NCI-H2029 treated with DMSO at 0.1 percent for 48 hours (cell line): ENCODE results near the gene GDPD4.
A peak's percentile ranks its signal among the peaks of the same experiment; 100 is the strongest.

Experiments used
- DNase-seq: peaks from one replicate; lab custom pipeline; 2025; lab: John Stamatoyannopoulos, UW

Gene GDPD4

GRCh38 chr11:77294040-77294439 is 7.4 kb downstream of the GDPD4 start:
- no peak for DNase-seq

- no peak for DNase-seq
These were observed 11.7 kb downstream of the GDPD4 start for GRCh38 chr11:77289737-77290136.

GRCh38 chr11:77287615-77288273 is 13.7 kb downstream of the GDPD4 start:
- DNase-seq = no peak

GRCh38 chr11:77287136-77287535 is 14.3 kb downstream of the GDPD4 start:
- no peak for DNase-seq

- DNase-seq = no peak
These were observed 16.7 kb downstream of the GDPD4 start for GRCh38 chr11:77284476-77285468.

GRCh38 chr11:77283101-77283500 is 18.4 kb downstream of the GDPD4 start:
- no peak for DNase-seq

- no peak for DNase-seq
These were observed 22.6 kb downstream of the GDPD4 start for GRCh38 chr11:77278595-77279506.

- no peak for DNase-seq
These were observed 25.2 kb downstream of the GDPD4 start for GRCh38 chr11:77276271-77276670.

GRCh38 chr11:77270921-77271320 is 30.6 kb downstream of the GDPD4 start:
- no peak for DNase-seq

- no peak for DNase-seq
These were observed 31.9 kb downstream of the GDPD4 start for GRCh38 chr11:77269484-77270123.

GRCh38 chr11:77267962-77268361 is 33.5 kb downstream of the GDPD4 start:
- no peak for DNase-seq

GRCh38 chr11:77266766-77267165 is 34.7 kb downstream of the GDPD4 start:
- no peak for DNase-seq

GRCh38 chr11:77262803-77263202 is 38.7 kb downstream of the GDPD4 start:
- no peak for DNase-seq

- no peak for DNase-seq
These were observed 41.8 kb downstream of the GDPD4 start for GRCh38 chr11:77259641-77260040.

GRCh38 chr11:77253690-77254089 is 47.8 kb downstream of the GDPD4 start:
- no peak for DNase-seq

GRCh38 chr11:77252555-77253270 is 48.8 kb downstream of the GDPD4 start:
- DNase-seq = peak; percentile 32

GRCh38 chr11:77250881-77251640 is 50.4 kb downstream of the GDPD4 start:
- no peak for DNase-seq

- no peak for DNase-seq
These were observed 52.1 kb downstream of the GDPD4 start for GRCh38 chr11:77249427-77249826.

- no peak for DNase-seq
These were observed 57.0 kb downstream of the GDPD4 start for GRCh38 chr11:77244277-77245027.
